ENCODE measurements around the gene ZNF132. TPM values are rescaled to one million over a fixed set of nuclear protein-coding genes. Genes with fewer than 3 reads are reported as not detected.

ZNF132 gene
- total RNA-seq, 4 donors from 2014 or later: 3.7 to 6.7 (median 4.5) TPM

Small RNAs within 50 kb of the gene (small RNA-seq; reads per million reads assigned to genes)
- 0 reads per million in 3 donors for gene MIR4754
- gene RNU6-1337P: 0 reads per million in 3 donors

Other genes with a start within 250 kb of the ZNF132 start
- 10 to 100 TPM; 29.5 to 38.8 (median 37.6) TPM for gene ZNF544, start 211.2 kb downstream of the ZNF132 start, total RNA-seq
- gene ZNF8, start 161.2 kb downstream of the ZNF132 start, total RNA-seq: 10 to 100 TPM in 2 of 4 donors, 1 to 10 TPM in 2; 8.1 to 12.3 (median 10.3) TPM
- 10 to 100 TPM; 32.9 to 53.0 (median 38.0) TPM for gene ERVK3-1, start 134.8 kb downstream of the ZNF132 start, total RNA-seq
- 1 to 10 TPM; 2.9 to 4.9 (median 3.6) TPM for gene ZSCAN22, start 113.2 kb downstream of the ZNF132 start, total RNA-seq
- 10 to 100 TPM in 2 of 4 donors, 1 to 10 TPM in 1, under 1 TPM in 1; 0.83 to 12.1 (median 9.5) TPM for gene A1BG, start 86.7 kb downstream of the ZNF132 start, total RNA-seq
- gene ZNF497, start 77.4 kb downstream of the ZNF132 start, total RNA-seq: 1 to 10 TPM in 1 of 4 donors, under 1 TPM in 3; 0.42 to 1.1 (median 0.92) TPM
- gene ZNF837, start 59.1 kb downstream of the ZNF132 start, total RNA-seq: 1 to 10 TPM; 1.5 to 3.7 (median 2.1) TPM
- gene RPS5, start 52.9 kb downstream of the ZNF132 start, total RNA-seq: 1,000 to 10,000 TPM; 1,137 to 2,200 (median 1,582) TPM
- gene RNF225, start 44.5 kb downstream of the ZNF132 start, total RNA-seq: not detected
- gene ZNF584, start 31.5 kb downstream of the ZNF132 start, total RNA-seq: 10 to 100 TPM; 11.6 to 24.2 (median 18.9) TPM
- gene ZNF324B, start 11.5 kb upstream of the ZNF132 start, total RNA-seq: 1 to 10 TPM; 7.1 to 9.7 (median 8.3) TPM
- 10 to 100 TPM; 12.9 to 21.8 (median 15.6) TPM for gene ZNF324, start 26.9 kb upstream of the ZNF132 start, total RNA-seq
- gene ZNF446, start 36.2 kb upstream of the ZNF132 start, total RNA-seq: 10 to 100 TPM; 13.7 to 20.4 (median 17.0) TPM
- 10 to 100 TPM in 1 of 4 donors, 1 to 10 TPM in 3; 3.8 to 10.8 (median 4.6) TPM for gene SLC27A5, start 71.8 kb upstream of the ZNF132 start, total RNA-seq
- gene ZBTB45, start 79.7 kb upstream of the ZNF132 start, total RNA-seq: 10 to 100 TPM in 2 of 4 donors, 1 to 10 TPM in 2; 8.8 to 20.0 (median 12.1) TPM
- 100 to 1,000 TPM; 152 to 319 (median 264) TPM for gene TRIM28, start 103.9 kb upstream of the ZNF132 start, total RNA-seq
- gene CHMP2A, start 115.0 kb upstream of the ZNF132 start, total RNA-seq: 100 to 1,000 TPM; 124 to 145 (median 141) TPM
- gene UBE2M, start 118.5 kb upstream of the ZNF132 start, total RNA-seq: 10 to 100 TPM; 36.1 to 54.9 (median 45.8) TPM
- 10 to 100 TPM; 20.5 to 29.3 (median 22.4) TPM for gene MZF1, start 133.2 kb upstream of the ZNF132 start, total RNA-seq

Measured in esophagus muscularis mucosa (tissue), 4 donors.